Myocyte (in vitro differentiated cells): ENCODE results near the gene MEIS1. TPM values are rescaled to one million over a fixed set of nuclear protein-coding genes. Genes with fewer than 3 reads are reported as not detected.

ENCODE experiments used
- DNase-seq: peaks from one replicate; pipeline ENCODE4 v3.0.0-alpha.2; 2012; ENCODE audit warnings: low read depth
- total RNA-seq: library from RNA; depleted of rRNA; stranded (reverse); fragments of >200 nt; gene quantifications from 2 replicates; pipeline ENCODE4 v1.2.3, GENCODE V29; 2014

MEIS1 gene
- total RNA-seq, 1 donor from 2014 or later, result 2.2 TPM

- no peak for DNase-seq
These were observed 127.4 kb downstream of the MEIS1 start for GRCh38 chr2:66562304-66562685.

- no peak for DNase-seq
These were observed 128.5 kb downstream of the MEIS1 start for GRCh38 chr2:66563473-66563872.

DNA sequence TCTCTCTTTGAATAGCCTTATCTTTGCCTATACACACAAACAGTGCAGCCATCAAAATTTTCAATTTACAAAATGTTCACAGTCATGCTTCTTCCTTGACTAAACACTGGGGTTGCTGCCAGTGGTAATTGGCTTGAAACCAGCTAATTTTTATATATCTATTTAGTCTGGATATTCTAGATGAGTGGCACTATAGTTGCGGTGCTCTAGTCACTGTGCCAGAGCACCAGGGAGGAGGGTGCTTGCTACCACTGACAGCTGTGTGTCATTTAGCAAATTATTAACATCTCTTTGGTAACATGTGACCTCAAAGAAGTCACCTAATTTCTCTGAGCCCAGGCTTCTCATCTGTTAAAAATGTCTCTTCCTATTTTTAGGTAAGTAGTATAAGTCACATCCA lies 130.4 kb downstream of the MEIS1 start:
- no peak for DNase-seq

DNA sequence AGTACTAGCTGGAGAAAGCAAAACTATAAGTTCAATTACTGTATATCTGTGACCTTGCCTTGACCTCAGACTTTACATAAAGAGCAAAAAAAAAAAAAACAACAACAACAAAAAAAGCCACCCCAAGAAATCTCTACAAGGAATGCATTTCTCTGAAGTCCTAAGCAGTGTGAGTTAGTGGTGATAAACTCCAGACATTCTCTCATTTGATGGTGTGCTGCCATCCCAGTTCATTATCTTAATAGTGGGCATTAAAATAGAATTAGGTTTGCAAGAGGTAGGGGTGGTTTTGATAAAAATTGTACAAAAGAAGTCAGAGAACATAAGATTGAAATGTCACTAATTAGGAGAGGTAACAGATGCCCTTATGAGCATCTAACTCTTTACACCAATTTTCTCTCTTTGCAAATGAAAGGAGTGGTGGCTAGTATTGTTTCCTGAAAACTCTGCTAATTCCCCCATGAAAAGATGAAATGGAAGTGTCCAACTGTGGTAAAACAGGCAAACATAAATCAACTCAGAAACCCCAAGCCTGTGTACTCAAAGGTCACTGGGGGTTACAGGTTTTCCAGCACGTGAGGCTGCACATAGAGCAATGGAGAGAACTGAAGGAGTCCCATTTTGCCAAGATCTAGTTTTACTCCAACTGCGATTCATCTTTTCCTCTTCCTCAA lies 131.9 kb downstream of the MEIS1 start:
- no peak for DNase-seq

DNA sequence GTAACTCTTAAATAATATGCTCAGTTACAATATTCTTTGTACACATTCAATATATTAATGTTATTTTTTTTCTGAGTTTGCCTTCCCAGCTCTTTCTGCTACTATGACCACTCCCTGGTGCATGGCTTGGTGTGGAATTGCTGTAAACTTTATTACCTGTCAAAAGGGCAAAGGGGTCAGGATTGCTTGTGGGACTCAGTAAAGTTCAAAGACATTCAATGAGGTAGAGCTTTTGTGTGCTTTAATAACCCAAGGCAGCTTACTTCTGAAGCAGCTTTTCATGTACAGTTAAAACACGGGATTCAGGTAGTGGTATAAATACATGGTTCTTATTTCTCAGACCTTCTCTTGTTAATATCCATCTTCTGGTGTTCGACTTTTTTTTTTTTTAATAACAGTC lies 132.8 kb downstream of the MEIS1 start:
- no peak for DNase-seq

- DNase-seq, result no peak
These were observed 133.8 kb downstream of the MEIS1 start for GRCh38 chr2:66568650-66569300.

- DNase-seq, result no peak
These were observed 134.5 kb downstream of the MEIS1 start for GRCh38 chr2:66569321-66569851.

DNA sequence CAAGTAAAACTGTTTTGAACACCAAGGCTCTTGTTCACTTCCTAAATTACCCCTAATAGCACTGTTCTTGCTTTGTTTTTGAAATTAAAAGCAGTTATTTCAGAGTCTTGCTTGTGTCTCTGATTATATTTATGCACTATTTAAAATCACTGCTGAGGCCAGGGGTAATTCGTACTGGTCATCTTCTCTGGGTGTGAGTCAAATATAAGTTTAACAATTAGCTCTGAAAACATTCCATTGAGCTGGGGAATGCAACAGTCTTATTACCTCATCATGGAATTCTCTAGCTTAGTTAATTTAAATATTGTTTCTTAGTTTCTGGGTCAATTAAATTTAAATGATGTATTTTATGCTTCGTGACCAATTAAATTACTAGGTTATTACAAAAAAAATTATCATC lies 135.0 kb downstream of the MEIS1 start:
- DNase-seq, result no peak

GRCh38 chr2:66570471-66570870 lies 135.5 kb downstream of the MEIS1 start:
- no peak for DNase-seq

DNA sequence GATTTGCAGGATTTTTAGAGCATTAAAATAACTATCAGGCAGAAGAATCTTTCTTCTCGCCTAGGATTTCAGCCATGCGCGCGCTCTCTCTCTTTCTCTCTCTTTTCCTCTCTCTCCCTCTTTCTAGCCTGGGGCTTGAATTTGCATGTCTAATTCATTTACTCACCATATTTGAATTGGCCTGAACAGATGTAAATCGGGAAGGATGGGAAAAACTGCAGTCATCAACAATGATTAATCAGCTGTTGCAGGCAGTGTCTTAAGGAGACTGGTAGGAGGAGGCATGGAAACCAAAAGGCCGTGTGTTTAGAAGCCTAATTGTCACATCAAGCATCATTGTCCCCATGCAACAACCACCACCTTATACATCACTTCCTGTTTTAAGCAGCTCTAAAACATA lies 137.0 kb downstream of the MEIS1 start:
- DNase-seq, result no peak

DNA sequence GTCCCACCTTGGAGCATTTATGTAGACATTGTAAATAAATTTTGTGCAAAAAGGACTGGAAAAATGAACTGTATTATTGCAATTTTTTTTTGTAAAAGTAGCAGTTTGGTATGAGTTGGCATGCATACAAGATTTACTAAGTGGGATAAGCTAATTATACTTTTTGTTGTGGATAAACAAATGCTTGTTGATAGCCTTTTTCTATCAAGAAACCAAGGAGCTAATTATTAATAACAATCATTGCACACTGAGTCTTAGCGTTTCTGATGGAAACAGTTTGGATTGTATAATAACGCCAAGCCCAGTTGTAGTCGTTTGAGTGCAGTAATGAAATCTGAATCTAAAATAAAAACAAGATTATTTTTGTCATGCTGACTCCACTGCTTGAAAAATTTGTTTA lies 137.5 kb downstream of the MEIS1 start:
- DNase-seq, result no peak

DNA sequence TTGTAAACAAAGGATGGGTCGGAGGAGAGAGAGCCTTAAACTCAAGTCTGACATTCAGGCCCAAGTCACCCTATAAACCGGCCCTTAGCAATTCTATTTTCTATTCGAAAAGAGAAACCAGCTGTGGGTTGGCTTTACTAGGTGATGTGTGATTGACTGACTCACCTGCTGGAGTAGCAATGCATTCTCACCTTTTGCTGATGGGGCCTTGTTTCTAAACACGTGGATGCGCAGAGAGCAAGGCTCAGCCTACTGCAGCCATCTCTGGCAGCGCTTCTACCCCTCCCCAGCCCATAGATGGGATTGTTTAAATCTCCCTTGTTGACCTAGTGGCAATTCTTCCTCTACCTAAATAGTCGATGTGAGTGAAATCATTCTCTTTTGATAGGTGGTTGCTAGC lies 138.5 kb downstream of the MEIS1 start:
- DNase-seq, result no peak

GRCh38 chr2:66573821-66574233 lies 138.9 kb downstream of the MEIS1 start:
- no peak for DNase-seq

GRCh38 chr2:66574701-66575624 lies 140.0 kb downstream of the MEIS1 start:
- peak; percentile 80 for DNase-seq

- DNase-seq, result no peak
These were observed 140.8 kb downstream of the MEIS1 start for GRCh38 chr2:66575625-66576310.

DNA sequence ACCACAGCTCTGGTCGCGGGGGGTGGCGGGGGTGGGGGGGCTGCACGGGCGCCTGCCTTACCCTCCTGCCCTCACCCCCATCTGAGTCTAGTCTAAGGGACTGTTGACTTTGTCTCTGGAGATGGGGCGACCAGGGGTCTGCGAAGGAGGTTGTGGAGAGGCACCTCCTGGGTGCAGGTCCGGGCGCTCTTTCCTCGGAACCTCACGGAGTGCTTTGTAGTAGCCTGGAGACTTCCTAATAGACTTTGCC lies 141.3 kb downstream of the MEIS1 start:
- DNase-seq, result no peak

- DNase-seq, result peak; percentile 23
These were observed 141.8 kb downstream of the MEIS1 start for GRCh38 chr2:66576561-66577320.

DNA sequence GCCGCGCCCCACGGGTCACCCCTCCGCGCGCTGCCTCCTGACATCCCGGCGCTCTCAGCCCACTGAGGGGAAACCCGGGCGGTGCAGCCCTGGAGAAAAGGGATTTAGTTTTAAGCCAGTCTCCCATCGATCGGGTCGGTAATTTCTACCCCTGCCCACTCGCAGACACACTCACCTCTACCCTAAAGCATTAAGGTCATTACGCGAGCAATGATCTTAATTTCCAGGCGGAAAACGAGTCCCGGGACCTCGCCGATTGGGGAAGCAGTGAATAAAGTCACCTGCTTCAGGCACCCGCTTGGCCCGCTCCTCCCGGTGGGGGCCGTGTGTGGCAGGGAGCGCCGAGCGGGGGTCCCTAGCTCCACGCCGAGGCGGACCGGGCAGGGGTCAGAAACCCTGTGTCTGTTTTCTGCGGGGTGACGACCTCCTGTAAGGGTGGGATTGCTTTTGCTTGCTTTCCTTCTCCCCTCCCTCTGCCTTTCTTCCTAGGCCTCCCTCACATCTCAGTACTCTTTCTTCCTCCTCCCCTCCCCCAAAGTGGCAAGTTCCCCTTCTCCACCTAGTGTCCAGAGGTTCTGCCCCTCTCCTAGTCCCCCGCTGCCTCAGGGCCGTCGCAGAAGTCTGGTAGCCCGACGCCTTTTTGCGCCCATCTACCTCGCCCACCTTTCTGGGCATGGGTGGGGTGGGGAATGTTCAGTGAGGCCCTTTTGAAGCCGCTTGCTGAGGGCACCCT lies 142.6 kb downstream of the MEIS1 start:
- no peak for DNase-seq

DNA sequence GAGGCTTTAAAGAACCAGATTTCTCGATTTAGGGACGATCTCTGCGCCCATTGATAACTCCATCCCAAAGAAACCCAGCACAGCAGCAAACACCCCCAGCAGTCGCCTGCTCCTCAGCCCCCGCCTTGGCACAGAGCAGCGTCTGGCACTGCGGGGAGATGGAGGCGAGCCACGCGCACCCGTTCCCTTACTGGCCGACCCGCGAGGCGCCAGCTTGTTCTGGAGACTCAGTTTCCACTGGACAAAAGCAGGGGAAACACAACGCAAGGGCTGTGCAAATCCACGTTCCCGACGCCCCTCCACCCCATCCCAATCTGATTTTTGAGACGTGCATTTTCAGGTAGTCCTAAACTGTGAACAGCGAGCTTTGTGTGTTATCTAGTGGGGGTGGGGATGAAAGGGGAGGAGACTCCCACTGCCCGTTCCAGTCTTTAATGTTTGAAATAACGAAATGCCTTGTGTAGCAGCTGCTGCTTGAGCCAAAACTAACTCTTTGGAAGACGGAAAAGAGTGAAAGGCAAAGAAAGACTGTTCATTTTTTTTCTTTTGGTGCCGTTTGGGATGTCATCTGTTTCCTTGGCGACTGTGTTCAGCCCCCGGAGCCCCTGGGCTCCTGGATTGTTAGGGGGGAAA lies 143.2 kb downstream of the MEIS1 start:
- DNase-seq, result no peak

- no peak for DNase-seq
These were observed 143.8 kb downstream of the MEIS1 start for GRCh38 chr2:66578687-66579106.
